SKM-1 treated with dmso at 0.1 percent for 144 hours (cell line): Measurements from ENCODE around the gene RC3H1.
"Not testable (repeated sequence)": the region's sequence is repeated elsewhere in the genome, so short reads cannot be mapped to it uniquely, and the experiment has no call there.

Source experiments
- DNase-seq: peaks from one replicate; lab custom pipeline; 2025; ENCODE audit not compliant: unreplicated experiment; lab: John Stamatoyannopoulos, UW

Gene RC3H1

GRCh38 chr1:174028495-174028894 is 6.3 kb upstream of the RC3H1 start:
- DNase-seq: no peak

- DNase-seq: peak; percentile 93
Measured at GRCh38 chr1:174023440-174023839, 1.3 kb upstream of the RC3H1 start.

- DNase-seq: no peak
Measured at GRCh38 chr1:174022976-174023277, 770 bp upstream of the RC3H1 start.

- DNase-seq: peak; percentile 63
Measured at GRCh38 chr1:174021591-174022079, 522 bp downstream of the RC3H1 start.

GRCh38 chr1:174018565-174018964 is 3.6 kb downstream of the RC3H1 start:
- DNase-seq: no peak

- DNase-seq: no peak
Measured at GRCh38 chr1:174017231-174017970, 4.8 kb downstream of the RC3H1 start.

GRCh38 chr1:174013864-174014418 is 8.2 kb downstream of the RC3H1 start:
- DNase-seq: no peak

- peak; percentile 92 for DNase-seq
Measured at GRCh38 chr1:174008979-174009378, 13.2 kb downstream of the RC3H1 start.

GRCh38 chr1:174008269-174008668 is 13.9 kb downstream of the RC3H1 start:
- DNase-seq: peak; percentile 80

- DNase-seq: no peak
Measured at GRCh38 chr1:174007851-174008250, 14.3 kb downstream of the RC3H1 start.

GRCh38 chr1:174005032-174005431 is 17.1 kb downstream of the RC3H1 start:
- DNase-seq: no peak

GRCh38 chr1:174003867-174004266 is 18.3 kb downstream of the RC3H1 start:
- no peak for DNase-seq

GRCh38 chr1:174001573-174001972 is 20.6 kb downstream of the RC3H1 start:
- DNase-seq: no peak

- DNase-seq: no peak
Measured at GRCh38 chr1:174000371-174000770, 21.8 kb downstream of the RC3H1 start.

GRCh38 chr1:173997791-173998190 is 24.4 kb downstream of the RC3H1 start:
- DNase-seq: no peak

GRCh38 chr1:173996995-173997394 is 25.2 kb downstream of the RC3H1 start:
- DNase-seq: no peak

GRCh38 chr1:173995475-173995874 is 26.7 kb downstream of the RC3H1 start:
- DNase-seq: no peak

- not testable (repeated sequence) for DNase-seq
Measured at GRCh38 chr1:173993948-173994347, 28.2 kb downstream of the RC3H1 start.

- DNase-seq: no peak
Measured at GRCh38 chr1:173988068-173988467, 34.1 kb downstream of the RC3H1 start.

- no peak for DNase-seq
Measured at GRCh38 chr1:173986951-173987350, 35.2 kb downstream of the RC3H1 start.

- no peak for DNase-seq
Measured at GRCh38 chr1:173970252-173970651, 51.9 kb downstream of the RC3H1 start.

GRCh38 chr1:173965896-173966295 is 56.3 kb downstream of the RC3H1 start:
- not testable (repeated sequence) for DNase-seq

GRCh38 chr1:173963477-173963876 is 58.7 kb downstream of the RC3H1 start:
- DNase-seq: no peak
